Muscle of back (tissue), 11 donors: ENCODE measurements around the gene OSBPL3. TPM values are rescaled to one million over a fixed set of nuclear protein-coding genes. Genes with fewer than 3 reads are reported as not detected.
A peak's percentile ranks its signal among the peaks of the same experiment; 100 is the strongest.

ENCODE experiments used
- DNase-seq, 3 donors: peaks; one replicate each; pipeline versions ENCODE4 v3.0.0 to v3.0.0-alpha.2; 2013
- polyA plus RNA-seq, 10 donors: library from polyadenylated mRNA; unstranded; fragments of 120-200 nt; gene quantifications; one replicate each; pipeline ENCODE4 v1.2.1, GENCODE V29; 2013; ENCODE audit not compliant: insufficient read length in 10 of 10

The OSBPL3 gene
- polyA plus RNA-seq, 10 donors: 2.9 to 5.9 (median 3.8) TPM

DNA sequence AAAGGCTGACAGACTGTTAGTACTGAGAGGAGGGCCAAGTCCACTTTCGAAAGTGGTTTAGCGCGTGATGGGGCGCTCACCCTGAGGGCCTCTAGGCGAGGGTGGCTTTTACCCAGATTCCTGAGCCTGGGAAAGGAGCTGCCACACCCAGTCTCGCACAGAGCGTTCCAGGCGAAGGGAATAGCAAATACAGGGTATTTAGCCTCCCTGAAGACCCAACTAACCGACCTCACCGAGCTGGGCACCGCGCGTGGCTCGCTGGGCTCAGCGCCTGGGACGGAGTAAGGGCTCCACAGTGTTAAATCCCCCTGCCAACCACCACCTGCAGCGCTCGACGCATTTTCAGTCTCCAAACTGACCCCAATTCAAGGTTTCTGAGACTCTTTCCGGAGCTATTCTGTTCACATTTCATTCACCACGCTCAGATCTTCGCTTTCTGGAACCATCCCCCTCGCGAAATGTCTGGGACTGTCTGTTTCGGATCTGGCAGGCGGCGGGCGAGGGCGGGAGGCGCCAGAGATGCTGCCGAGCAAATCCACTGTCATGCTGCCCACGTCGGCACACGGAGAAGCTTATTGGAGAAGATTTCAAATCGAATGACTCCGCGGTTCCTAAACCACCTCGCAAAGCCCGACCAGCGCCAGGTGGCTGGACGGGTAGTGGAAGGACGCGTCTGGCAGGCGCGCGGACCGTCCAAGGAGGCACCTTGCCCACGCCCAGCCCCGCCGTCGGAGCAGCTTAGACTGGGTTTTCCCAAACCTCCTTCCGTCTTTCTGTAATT, 1.4 kb upstream of the OSBPL3 start:
- DNase-seq: peak in 2 of 3 donors; percentile 46 to 71

DNA sequence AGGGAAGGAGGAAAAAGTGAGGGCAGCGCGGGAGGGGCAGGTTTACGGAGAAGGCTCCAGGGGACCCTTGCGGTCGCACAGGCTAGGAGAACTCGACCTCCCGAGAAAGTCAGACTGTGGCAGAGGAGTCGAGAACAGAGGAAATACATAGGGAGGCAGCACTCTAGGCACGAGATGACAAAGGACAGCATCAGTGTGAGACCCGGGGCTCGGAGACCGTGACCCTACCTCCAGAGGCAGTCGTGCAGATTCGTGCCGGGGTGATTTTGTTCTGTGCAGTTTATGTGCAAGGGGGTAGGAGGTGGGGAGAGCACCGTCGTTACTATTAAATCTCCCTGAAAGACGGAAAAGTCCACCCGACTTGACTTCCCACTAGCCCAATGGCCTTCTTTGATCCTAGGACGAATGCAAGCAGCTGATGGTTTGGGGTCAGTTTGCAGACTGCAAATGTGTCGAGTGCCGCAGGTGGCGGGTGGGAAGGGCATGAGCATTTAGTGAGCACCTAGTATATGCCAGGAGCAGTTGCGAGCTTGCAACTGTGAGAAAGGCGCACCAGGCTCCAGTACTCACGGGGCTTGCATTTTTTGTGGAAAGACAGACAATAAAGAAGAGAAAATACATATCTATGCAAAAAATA, 674 bp upstream of the OSBPL3 start:
- DNase-seq: no peak

DNA sequence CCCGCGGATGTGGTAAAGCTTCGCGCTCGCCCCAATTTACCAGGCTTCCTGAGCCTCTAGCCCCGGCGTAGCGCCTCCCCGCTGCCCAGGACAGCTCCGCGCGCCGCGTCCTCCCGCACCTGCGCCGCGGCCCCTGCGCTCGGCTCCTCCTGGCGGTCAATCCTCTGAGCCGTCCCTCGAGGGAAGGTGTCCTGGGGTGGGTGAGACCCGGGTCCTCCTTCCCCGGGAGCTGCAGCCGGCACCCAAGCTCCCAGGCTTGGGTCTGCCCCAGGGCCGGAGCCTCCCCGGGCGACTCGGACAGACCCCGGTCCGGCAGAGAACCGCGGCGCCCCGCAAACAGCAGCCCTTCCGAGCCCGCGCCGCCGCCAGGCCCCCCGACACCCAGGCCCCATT, 512 bp downstream of the OSBPL3 start:
- DNase-seq: peak in 2 of 3 donors; percentile 48 to 73

DNA sequence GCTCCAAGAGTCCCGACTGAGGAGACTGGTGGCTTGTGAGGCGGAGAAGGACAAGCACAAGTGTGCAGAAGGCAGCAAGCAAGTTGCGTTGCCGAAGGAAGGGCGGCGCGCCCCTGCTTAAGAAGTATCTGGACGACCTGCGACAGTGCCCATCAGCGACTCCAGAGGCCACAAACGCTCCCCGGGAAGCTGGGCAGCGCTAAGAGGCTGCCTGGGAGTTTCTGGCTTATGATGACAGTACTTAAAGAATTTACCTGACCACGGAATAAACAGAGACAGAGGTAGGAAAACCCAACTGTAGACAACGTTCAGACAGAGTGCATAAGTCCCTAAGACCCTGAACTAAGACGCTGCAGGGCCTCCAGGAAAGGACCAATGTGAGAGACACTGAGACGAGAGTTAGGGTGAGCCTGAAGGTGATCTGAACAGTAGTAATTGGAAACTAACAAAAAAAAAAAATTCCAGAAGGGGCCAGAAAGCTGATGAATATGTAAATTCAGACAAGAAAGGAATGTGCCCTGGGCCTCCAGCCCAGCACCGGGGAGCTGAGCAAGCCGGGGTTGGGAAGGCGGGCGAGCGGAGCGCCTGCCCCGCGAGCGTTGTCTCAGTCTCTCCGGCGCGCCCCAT, 1.0 kb downstream of the OSBPL3 start:
- no peak for DNase-seq

DNA sequence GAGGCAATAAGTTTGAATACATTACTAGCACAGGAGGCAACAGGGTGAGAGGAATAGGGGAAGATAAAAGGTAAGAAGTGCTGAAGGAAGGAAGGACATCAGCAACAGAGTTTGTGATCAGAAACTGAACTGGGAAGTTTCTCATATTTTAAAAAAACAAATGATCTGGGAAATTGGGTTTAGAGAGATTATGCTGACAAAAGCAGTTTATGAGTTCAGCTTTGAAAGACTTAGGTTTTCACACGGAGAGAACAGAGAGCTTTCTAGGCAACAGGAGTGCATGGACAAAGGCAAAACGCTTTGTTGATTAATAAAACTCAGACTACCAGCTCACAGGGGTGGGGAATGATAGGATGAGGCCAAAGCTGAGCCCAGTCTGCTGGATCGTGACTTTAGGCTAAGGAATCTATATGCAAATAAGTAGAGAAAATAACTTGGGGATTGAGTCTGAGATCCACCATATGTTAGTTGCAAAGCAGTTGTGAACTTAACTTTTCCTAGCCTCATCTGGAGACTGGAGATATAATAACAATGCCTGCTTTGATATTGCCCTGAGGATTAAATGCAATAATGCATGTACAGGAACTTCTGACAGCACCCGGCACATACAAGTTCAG, 4.2 kb downstream of the OSBPL3 start:
- no peak for DNase-seq

DNA sequence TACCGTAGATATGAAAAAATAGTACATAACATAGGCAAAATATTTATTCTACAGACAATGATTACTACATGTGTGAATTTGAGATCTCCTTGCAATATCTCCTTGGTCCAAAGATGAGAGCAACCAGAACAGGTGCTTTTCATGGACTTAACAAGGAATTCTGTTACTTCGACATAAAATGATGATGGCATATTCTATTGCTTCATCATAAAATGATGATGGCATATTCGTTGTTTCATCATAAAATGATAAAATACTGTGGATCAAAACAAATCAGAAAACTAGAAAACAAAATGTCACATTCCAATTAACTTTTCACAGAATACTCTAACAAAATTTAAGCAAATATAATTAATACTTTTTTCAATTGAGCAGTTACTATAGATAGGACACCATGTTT, 4.8 kb downstream of the OSBPL3 start:
- DNase-seq: no peak

DNA sequence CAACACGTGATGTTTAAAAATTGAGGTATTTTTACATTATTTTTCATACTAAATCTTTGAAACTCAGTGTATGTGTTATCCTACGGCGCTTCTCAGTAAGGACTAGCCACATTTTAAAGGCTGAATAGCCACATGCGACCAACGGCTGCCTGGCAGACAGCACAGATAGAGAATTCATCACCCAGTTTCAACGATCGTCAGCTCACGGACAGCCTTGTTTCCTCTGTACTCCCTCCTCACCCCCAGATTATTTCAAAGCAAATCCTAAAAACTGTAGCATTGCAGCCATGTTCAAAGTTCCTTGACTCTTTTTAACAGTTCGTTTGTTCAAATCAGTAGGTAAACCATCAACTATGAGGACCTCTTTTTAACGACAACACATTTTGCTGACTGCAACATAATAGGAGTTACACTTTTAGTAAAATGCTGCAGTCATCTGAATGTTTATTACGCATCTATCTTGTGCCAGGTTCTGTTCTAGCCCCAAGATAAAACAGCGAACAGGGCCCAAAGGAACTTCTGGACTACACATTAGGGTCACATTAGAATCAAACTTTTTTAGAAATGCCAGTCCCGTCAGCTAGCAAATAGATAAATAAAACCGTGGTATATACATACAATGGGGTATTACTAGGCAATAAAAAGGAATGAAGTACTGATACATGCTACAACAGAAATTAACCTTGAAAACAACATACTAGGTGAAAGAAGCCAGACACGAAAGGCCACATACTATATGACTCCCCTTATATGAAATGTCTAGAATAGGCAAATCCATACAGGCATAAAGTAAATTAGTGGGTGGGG, 5.7 kb downstream of the OSBPL3 start:
- no peak for DNase-seq

DNA sequence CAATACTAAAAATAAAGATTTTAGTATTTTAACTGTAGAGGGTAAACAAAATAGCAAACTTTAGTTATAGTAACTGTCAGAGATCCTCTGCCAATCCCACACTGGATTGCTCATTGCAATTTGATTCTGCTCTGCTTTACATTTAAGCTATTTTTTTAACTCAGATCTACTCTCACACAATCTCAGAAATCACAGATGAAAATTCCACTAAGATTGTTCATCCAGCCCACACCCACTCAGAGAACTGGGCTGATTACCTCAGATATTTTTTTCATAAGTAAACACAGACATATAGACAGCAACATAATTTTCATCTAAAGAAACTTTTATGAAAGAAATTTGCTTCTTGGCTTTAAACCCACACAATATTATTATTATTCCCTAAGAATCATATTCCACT, 7.0 kb downstream of the OSBPL3 start:
- no peak for DNase-seq

DNA sequence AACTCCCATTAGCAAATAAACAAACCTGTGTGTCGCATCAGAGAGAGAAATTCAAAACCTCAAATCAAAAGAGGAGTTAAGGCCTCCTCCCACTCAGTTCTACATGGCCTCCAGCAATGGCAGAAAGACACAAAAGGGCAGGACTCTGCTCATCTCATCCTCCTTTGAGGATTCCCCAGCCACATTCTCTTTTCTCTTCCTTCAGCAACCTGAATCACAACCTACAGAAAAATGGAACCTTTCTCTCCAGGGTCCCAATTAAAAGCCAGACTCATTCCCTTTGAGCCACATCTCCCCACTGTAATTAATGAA, 7.9 kb downstream of the OSBPL3 start:
- no peak for DNase-seq

DNA sequence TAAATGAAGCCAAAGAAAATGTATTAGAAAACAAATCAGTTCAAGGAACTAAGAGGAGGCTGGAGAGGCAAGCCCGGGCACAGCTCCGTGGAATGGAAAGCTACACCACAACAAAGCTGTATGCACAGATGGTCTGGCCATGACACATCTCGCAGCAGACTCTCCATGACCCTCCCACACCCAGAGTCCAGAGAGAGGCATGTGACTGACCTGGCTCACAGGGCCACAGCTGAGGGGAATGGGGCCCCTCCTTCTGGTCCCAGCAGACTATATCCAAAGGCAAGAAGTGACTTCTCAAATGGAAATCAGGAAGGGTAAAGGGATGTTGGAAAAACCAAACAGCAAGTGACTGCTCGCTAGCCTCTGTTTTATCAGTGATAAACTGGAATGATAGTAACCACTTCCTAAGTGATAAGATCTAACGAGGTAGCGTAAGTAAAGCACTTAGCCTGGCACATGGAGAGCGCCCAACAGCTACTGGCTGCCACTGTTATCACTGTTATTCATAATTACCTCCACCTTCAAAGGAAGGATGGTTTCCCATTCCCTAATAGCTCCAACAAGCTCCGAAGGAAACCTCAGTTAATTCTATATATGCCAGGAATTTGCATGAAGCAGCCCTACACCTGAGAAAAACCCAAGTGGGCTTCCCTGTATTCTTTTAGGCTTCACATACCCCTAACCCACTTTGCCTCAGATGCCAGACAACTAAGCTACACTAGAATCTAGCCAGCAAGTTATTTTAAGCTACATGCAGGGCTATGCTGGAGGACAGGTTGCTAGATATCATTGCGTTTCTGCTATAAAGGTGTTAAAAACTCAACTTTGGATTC, 8.4 kb downstream of the OSBPL3 start:
- DNase-seq: no peak

DNA sequence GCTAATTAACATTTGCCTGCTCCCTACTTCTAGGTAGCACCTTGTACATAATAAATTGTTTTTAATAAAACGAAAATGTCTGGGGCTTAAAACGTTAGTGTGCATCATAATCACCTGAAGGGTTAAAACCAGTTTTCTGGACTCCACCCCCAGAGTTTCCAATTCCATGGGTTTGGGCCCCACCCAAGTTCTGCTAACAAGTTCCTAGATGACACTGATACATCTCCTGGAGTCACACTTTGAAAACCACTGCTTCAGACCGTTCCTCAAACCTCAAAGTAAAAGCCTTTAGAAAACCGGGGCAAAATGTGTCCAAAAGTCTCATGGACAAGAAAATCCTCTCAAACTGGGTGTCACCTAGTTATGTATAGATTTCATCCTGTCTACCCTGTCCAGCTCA, 9.3 kb downstream of the OSBPL3 start:
- no peak for DNase-seq

DNA sequence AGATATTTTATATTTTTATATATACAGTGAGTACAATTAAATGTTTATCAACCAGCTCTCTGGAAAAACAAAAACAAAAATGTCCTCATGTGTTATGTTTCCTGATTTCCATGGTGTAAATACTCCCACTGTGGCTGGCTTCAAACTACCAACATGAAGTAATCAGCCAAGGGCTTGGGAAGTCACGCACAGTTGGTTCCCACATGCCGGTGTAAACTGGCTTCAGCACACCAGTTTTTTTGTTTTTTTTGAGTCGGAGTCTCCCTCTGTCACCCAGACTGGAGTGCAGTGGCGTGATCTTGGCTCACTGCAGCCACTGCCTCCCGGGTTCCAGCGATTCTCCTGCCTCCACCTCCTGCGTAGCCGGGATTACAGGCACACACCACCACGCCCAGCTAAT, 11.8 kb downstream of the OSBPL3 start:
- DNase-seq: no peak

DNA sequence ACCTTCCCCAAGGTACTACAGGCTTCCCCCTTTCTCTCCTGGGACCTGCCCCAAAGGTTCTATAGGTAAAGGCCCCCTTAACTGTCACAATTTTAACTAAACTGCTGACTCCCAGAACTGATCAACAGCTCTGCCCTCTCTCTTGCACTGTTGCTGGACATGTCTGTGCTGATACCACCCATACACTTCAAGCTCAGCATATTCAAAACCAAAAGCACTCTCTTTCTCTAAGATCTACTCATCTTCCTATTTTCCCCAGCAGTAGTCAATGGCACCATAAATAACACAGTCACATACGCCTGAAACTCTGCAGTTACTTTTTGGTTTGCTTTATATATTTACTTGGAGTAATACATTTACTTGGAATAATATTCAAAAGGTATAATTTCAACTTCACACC, 12.3 kb downstream of the OSBPL3 start:
- DNase-seq: no peak

DNA sequence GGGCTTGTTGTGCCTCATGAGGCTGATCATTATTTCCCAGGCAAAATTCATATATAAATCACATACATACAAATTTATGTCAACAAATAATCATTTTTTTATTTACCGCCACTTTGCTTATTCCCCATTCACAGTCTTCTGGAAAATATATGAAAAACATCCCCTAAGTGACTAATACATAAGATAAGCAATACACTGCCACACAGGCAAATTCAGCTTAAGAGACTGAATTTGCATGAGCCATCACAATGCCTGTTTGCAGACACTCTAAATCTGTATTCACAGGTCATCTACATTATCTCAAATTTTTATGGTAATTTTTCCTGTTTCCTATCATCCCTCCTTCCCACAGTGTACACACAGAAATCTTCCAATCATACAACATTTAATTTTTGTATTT, 13.2 kb downstream of the OSBPL3 start:
- DNase-seq: no peak

DNA sequence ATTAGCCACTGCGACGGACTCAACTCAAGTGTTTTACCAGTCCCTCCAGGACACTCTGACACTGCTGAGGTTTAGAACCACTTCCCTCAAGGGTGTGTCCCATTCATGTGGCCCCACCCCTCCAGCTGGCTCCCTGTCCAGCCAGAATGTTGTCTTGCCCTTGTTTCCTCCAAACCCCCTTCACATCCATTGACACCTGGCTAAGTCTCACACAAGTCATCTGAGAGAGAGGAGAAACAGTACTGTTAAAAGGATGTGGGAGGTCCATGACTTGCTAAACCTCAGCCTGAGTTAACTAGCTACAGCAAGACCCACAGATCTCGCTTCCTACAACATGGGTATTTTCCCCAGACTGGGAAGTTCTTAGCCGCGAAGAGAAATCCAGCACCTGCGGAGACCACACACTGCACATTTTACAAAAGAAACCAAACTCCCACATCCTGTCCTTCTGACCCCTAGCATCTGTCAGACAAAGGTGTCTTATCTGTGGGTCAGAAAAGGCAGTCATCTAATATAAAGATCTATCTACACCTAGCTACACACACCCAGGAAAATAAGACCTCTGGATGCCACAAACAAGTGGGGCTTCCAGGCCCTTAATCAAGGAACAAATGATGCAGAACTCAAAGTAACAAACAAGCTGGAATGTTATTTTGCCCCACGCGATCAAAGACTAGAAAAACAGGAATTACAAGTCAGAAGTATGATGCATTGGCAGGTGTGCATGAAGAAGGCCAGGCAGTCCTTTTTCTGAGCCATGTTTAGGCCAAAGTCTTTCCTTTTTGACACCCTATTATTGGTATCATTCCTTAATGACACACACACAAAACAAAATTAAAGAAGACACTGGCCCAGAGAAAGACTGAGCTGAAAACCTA, 13.9 kb downstream of the OSBPL3 start:
- no peak for DNase-seq

DNA sequence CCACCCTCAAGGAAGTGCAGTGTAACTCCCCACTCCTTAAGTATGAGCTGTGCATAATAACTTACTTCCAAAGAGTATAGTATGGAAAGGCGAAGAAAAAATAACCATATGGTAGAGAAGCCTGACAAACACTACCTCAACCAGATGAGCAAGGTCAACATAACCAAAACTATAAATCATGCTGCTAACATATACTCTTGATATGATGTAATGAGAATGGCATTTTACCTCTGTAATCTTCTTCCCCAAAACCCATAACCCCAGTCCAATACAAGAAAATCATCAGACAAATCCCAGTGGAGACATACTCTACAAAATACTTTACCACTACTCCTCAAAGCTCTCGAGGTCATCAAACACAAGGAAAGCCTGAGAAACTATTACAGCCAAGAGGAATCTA, 15.8 kb downstream of the OSBPL3 start:
- no peak for DNase-seq

DNA sequence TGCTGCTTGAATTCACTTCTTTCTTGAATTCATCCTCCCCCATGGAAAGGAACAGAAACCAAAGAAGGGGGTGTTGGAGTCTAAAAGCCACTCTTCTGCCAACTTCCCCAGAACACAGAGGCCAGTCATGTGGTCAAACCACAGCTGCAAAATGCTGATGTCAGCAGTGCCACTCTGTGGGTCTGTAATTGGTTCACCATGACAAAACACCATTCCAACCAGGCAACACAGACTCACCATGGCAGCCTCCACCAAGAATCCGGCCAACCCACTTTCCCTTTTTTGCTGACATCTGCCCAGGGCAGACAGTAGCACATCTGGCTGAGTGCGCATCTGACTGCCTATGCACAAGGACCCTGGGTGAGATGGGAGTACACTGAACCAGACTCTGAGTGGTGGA, 16.8 kb downstream of the OSBPL3 start:
- DNase-seq: peak in 2 of 3 donors; percentile 26 to 42

DNA sequence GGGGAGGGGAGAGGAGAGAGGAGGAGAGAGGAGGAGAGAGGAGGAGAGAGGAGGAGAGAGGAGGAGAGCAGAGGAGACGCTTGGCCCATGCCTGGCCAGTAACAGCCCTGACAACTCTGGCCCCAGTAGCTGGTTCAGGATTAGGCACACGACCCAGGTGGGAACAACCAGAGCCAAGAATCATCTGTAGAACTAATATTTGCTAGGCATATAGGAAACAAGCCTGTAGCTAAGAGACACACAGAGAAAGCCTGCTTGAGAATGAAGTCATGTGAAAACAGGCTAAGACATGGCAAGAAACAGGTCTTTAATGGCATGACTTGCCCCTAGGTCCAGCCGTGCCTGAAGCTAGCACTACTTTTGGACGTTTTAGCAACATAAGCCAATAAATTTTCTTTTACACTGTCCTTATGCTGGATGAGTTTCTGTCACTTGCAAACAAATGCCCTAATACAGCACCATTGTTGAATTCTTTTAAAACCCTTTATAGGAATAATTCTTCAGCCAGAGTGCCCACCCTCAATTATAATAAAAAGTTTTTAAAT, 17.5 kb downstream of the OSBPL3 start:
- DNase-seq: no peak

DNA sequence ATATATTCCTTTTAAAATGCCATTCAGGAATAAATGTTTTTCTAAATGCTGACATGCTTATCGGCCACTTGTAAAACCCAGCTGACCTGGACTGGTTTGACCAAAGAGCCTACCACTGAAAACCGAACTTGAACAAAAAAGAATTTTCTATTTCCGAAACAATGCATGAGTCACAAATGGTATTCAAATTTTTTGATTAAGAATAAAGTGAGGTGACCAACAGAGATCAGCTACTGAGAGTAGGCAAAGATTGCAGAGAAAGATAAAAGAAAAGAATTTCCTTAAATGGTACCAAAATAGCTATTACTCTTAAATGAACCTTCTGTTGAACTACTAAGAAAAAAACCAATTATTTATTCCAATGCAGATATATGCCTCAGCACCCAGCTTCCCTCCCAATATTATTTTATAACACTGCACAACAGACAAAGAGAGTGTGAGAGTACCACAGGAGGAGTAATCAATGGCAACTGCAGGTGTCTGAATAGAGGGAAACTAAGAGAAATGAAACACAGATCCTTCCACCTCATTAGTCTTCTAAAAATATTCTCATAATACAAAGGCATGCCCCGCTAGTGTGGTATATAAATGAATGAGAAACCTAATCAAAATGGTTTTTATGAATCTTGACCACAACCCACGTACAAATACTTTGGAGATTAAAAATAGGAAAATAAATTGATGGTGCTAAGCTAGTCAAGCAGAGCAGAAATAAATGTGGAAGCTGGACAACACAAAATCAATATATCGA, 20.1 kb downstream of the OSBPL3 start:
- no peak for DNase-seq
